ENCODE results near the gene FGF22.
"Not testable (repeated sequence)": the region's sequence is repeated elsewhere in the genome, so short reads cannot be mapped to it uniquely, and the experiment has no call there.

The FGF22 gene

DNA sequence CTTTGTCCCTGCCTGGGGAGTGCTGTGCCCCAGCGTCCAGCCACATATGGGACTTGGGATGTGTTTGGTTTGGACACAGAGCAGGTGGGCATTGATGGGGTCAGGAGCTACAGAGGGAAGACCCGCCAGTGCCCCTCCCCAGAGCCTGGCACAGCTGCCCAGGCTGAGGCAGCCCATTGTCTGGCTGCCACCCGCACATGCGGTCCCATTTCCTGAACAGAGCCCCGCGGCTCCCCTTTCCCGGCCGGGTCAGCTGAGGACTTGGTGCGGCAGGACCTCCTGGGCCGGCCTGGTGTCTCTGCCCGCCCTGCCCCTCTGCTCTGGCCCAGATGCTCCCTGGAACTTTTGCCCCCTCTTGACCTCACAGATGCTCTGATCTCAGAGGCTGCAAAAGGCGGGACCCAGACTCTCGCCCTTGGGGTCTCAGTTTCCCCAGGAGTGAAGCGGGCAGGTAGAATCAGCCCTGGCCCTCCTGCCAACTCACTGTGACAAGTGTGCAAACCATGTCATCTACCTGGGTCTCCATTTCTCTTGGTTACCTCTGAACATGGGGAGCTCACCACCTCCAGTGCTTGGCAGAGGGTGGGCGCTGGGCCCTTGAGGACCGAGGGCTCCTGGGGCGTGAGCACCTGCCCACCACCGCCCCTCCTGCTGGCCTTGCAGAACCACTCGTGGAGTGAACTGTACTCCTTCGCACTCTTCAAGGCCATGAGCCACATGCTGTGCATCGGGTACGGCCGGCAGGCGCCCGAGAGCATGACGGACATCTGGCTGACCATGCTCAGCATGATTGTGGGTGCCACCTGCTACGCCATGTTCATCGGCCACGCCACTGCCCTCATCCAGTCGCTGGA, 32.2 kb upstream of the FGF22 start:
- DNase-seq, result no peak

DNA sequence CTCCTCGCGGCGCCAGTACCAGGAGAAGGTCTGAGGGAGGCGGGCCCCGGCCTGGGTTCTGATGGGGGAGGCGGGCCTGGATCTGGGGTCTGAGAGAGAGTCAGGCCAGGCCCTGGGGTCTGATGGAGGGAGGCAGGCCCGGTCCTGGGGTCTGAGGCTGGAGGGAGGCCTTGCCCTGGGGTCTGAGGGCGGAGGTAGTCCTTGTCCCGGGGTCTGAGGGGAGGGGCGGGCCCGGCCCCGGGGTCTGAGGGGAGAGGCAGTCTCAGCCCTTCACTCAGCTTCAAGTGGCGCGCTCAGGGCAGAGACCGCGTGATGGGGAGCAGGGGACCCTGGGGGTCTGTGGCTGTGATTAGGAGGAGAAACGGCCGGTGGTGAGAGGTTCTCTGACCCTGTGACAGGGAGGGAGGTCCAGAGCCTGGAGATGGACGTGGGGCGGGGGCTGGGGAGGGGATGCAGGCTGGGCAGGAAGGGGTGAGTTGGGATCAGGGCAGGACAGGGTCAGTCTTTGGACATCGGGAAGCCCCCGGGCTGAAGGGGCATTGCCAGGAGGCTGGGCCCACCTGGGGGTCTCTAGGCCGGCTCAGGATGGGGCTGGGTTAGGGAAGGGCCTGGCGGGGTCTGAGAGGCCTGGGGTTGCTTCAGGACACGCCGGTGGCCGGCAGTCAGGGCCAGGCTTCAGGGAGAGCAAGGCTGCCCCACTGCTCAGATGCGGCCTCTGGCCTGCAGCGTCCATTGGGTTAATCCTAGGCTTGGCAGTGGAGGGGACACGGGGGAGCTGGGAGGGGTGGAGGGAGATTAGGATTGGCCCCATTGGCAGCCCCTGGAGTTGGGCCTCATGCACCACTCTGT, 31.3 kb upstream of the FGF22 start:
- DNase-seq, result no peak

DNA sequence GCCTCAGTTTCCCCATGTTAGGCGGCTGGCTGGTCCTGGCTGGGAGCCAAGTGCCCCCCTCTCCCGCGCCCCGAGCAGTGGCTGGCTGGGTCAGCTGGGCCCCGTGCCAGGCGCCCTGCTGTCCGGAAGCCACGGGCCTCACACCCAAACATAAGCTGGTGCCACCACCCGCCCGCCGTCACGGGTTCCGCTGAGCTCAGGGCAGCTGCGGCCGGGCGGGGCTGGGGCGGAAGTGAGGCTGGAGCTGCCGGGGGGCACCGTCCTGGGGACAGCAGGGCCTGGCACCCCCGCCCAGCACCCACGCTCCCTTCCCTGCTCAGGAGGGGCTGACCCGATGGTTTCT, 30.7 kb upstream of the FGF22 start:
- no peak for DNase-seq

DNA sequence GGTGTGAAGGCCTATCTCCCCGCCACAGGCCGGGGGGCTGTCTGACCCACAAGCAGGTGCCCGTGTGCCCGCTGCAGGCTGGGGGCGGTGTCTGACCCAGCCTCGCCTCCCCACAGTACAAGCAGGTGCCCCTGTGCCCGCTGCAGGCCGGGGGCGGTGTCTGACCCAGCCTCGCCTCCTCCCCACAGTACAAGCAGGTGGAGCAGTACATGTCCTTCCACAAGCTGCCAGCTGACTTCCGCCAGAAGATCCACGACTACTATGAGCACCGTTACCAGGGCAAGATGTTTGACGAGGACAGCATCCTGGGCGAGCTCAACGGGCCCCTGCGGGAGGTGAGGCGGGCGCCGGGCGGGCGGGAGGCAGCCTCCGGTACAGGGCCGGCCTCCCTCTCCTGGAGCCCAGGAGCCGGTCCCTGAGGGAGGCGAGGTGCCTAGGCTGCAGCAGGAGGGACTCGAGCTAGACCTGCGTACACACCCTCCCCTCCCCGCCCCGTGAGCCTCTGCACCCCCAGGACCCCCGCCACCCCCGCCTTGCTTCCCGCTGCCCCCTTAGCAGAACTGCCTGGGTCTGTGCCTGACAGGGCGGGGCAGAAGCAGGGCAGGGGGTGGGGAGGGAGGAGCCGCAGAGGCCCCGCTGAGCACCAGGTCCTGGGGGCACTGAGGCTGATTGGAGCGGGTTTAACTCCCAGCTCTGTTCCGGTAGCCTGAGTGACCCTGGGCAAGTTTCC, 29.4 kb upstream of the FGF22 start:
- DNase-seq, result no peak

DNA sequence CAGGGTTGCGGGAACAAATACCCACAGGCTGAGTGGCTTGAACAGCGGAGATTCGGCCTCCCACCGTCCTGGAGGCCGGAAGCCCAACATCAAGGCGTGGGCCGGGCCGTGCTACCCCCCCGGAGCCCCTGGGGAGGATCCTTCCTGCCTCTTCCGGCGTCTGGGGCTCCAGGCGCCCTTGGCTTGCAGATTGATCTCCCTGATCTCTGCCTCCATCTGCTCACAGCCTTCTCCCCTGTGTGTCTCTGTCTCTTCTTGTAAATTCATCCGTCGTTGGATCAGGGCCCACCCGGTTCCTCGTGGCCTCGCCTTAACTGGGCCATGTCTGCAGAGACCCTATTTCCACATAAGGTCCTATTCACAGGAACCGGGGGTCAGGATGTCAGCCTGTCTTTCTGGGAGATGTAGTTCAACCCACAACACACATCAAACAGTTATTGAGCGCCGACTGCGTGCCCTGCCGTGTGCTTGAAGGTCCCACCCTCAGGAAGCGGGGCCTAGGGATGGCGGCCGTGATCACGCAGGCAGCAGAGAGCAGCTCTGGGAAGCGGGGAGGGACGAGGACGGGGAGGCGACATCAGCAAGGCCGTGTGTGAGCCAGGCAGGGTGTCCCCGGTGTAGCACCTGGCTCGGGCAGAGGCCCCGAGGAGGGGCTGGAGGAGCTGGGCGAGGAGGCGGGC, 28.7 kb upstream of the FGF22 start:
- no peak for DNase-seq

DNA sequence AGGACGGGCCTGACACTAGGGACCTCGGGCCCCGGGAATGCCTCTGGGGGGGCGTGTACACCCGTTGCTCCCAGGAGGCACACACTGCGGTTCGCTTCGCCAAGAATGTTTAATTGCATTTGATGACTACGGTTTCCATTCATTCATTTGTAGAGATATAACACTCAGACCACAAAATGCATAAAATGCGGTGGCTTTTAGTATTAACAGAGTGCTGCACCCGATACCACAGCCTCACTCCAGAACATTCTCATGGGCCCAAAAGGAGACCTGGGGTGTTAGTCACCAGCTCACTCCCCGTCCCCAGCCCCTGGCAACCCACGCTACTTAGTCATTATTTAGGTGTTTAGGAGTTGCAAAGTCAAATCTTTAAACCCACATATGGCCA, 28.2 kb upstream of the FGF22 start:
- peak; percentile 24 for DNase-seq

DNA sequence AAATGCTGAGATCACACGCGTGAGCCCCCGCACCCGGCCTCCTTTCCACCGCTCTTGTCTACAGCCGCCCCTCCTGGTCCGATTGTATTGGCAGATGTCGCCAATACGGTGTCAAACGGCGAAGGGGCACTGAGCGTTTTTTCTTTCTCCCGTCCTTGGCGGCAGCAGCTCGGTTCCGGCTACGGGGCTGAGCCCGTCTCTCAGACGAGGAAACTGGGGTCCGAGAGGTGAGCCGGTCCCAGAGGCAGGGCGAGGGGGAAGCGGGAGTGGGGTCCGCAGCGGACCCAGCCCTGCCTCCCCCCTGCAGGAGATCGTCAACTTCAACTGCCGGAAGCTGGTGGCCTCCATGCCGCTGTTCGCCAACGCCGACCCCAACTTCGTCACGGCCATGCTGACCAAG, 26.7 kb upstream of the FGF22 start:
- no peak for DNase-seq

DNA sequence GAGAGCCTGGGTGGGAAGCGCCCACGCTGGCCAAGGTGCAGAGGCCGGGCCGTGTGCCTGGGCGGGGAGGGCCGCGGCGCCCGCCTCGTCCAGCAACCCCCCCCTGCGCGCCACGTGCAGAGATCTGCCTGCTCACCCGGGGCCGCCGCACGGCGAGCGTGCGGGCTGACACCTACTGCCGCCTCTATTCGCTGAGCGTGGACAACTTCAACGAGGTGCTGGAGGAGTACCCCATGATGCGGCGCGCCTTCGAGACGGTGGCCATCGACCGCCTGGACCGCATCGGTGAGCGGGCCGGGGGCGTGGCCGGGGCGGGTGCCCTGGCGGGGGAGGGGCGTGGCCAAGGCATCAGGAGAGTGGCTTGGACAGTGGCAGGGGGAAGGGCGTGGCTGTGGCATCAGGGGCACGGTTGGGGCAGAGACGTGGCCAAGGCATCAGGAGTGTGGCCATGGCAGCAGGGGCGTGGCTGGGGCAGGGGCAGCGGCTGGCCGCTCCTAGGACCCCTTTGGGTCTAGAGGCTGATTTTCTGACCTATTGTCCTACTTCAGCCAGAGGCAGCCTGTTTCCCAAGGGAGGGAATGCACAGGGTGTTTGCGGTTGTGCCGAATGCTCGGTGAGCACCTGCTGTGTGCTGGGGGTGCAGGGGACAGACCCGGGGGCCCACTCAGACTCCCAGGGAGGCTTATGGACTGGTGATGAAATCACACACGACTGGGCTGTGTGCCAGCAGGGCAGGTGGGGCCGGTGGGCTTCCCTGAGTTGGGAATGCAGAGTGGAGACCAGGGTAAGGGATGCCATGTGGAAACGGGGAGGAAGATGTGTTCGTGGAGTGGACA, 25.7 kb upstream of the FGF22 start:
- DNase-seq, result no peak

DNA sequence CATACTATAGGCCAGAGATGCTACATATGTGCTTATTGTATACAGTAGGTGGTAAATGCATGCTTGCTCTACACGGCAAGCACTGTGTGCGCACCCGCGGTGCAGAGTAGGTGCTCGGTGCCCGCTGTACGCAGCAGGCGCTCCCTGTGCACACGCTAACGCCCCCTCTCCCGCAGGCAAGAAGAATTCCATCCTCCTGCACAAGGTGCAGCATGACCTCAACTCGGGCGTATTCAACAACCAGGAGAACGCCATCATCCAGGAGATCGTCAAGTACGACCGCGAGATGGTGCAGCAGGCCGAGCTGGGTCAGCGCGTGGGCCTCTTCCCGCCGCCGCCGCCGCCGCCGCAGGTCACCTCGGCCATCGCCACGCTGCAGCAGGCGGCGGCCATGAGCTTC, 24.1 kb upstream of the FGF22 start:
- no peak for DNase-seq

DNA sequence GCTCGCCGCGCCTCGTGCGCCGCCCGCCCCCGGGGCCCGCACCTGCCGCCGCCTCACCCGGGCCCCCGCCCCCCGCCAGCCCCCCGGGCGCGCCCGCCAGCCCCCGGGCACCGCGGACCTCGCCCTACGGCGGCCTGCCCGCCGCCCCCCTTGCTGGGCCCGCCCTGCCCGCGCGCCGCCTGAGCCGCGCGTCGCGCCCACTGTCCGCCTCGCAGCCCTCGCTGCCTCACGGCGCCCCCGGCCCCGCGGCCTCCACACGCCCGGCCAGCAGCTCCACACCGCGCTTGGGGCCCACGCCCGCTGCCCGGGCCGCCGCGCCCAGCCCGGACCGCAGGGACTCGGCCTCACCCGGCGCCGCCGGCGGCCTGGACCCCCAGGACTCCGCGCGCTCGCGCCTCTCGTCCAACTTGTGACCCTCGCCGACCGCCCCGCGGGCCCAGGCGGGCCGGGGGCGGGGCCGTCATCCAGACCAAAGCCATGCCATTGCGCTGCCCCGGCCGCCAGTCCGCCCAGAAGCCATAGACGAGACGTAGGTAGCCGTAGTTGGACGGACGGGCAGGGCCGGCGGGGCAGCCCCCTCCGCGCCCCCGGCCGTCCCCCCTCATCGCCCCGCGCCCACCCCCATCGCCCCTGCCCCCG, 23.5 kb upstream of the FGF22 start:
- no peak for DNase-seq

DNA sequence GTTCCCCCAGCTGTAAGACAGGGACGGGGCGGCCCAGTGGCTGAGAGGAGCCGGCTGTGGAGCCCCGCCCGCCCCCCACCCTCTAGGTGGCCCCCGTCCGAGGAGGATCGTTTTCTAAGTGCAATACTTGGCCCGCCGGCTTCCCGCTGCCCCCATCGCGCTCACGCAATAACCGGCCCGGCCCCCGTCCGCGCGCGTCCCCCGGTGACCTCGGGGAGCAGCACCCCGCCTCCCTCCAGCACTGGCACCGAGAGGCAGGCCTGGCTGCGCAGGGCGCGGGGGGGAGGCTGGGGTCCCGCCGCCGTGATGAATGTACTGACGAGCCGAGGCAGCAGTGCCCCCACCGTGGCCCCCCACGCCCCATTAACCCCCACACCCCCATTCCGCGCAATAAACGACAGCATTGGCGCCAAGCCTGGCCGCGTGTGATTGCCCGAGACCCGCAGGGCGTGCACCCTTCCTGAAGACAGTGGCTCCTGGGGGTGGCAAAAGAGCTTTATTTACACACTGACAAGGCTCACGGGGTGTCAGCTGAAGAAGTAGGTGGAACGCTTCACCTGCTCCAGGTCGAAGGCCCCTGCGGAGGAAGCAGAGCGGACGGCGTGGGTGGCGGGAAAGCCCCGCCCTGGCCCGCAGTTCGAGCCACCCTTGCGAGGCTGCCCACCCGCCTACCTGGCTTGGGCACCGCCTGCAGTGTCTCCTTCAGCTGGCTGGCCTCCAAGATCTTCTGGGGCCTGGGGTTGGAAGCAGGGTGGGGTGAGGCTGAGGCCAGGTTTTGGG, 22.7 kb upstream of the FGF22 start:
- no peak for DNase-seq

DNA sequence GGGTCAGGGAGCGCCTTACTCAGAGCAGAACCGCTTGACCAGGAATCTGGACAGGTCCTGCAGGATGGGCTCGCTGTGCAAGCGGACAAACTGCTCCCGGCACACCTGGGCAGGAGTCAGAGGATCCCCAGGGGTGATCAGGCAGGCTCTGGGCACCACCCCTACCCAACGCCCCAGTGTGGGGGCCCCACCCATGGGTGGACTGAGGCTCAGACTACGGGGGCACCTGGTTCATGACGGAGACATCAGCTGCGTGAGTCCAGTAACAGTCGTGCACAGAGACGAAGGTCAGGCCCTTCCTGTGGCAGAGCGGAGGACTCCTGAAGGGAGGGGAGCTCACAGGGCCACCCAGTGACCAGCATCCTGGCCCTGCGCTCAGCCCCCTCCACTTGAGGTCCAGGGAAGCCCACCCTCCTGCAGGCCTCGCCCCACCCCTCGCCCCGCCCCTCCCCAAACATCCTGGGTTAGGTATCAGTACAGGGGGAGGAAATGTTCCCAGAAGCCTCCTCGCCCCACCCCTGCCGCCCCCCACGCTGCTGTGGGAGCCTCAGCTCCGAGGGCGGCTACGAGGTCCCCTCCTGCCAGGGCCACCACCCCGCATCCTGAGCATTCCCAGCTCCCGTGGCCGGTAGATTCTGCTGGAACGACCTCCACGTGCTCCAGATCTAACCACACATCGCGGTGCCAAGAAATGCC, 22.0 kb upstream of the FGF22 start:
- DNase-seq, result no peak

DNA sequence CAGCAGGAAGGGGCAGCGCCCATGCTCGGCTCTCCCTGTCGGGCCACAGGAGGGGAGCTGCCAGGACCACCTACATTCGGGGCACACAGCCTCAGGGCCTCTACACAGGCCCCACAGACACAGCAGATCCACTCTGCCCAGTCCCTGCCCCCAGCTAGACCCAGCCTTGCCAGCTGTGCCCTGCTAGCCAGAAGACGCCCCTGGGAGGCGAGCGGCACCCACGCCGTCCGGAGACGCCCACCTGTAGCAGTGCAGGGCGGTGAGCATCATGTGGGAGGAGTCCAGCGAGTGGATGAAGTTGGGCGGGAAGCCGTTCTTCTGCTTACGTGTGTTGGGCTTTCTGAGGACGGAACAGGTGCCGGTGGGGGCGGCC, 21.4 kb upstream of the FGF22 start:
- DNase-seq, result no peak

DNA sequence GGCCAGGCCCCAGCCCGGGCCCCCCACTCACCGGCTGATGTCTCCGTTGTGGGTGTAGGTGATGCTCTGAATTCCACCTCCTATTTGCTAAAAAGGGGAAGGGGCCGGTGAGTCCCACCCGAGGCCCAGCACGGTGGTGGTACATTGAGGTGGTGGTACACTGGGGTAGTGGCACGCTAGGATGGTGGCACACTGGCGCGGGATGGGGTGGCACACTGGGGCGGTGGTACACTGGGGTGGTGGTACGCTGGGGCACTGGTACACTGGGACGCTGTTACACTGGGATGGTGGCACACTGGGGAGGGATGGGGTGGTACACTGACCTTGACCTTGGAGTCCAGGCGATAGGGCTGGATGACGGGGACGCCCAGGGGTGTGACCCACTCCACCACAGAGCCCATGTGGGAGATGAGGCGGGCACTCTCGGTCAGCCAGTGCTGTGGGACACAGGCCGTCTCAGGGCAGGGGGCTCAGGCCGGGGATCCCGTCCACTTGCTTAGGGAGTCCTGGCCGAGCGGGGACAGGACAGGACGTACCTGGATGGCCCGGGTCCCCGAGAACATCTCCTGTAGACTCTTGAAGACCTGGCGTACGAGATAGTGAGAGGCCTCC, 20.9 kb upstream of the FGF22 start:
- DNase-seq, result no peak

DNA sequence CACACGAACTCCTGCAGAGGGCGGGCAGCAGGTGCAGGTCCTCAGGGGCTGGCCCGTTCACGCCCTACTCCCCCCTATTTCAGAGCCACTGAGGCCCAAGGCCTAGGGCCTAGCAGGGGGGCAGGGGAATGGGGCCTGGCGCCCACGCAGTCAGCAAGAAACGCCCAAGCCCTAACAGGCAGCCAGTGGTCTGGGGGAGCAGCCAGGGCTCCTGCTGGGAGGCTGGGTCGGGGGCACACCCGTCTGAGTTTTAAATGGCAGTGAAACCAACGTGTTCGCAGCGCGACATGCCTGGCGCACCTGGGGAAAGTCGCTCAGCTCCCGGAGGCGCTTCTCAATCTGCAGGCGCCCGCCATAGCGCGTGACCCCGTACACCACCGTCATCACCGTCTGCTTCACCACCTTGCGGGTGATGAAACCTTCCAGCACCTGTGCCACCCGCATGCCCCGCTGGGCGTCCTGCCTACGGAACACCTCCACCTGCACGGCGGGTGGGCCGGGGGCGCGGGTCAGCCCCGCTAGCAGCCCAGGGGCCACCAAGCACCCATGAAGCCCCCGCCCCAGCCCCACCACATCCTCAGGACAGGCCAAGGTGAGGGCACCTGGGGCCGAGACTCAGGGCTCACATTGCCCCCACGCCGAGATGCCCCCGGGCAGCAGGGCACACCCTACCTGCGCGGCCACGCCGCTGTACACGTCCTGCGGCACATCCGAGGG, 20.2 kb upstream of the FGF22 start:
- no peak for DNase-seq

DNA sequence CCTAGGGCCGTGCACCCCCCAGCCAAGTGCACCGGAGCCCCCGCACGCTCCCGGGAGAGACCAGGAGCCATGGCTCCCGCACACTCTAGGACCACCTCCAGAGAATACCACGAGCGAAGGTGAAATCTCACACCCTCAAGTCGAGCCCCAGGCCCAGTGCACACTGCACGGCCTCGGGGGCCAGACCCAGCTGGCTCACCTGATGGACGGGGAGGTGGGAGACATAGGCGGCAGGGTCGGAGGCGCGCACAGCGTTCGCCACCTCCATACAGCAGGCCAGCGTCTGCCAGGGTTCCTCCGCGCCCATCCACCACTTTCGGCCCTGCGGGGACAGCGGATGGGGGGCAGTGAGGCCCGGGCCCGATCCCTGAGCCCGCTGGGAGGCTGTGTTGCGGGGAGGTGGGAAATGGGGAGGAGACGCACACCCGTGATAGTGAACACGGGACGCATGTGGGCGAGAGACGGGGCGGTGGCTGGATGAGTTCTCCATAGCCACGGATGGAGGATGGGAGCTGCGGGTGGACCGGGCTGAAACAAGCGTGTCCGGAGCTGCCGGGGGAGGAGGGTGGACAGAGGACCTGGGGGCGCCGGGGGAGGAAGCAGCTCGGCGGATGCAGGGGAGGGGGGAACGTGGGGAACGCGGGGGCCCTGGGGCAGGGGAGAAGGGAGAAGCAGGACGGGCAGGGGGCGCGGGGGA, 19.4 kb upstream of the FGF22 start:
- DNase-seq, result no peak

DNA sequence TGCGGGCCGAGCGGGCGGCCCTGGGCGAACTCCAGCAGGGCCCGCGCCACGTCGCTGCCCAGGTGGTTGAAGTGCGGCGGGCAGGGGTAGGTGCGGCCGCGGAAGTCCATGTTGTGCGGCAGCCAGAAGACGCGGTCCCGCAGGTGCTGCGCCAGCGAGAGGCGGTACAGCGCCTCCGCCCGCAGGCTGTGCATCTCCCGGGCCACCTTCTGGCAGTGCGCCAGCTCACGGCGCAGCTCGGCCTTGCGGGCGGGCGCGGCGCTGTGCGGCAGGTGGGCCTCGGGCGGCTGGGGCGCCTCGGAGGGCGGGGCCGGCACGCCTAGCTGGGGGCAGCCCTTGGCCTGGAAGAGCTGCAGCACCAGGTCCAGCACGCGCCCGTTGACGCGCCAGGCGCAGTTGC, 18.5 kb upstream of the FGF22 start:
- DNase-seq, result not testable (repeated sequence)

DNA sequence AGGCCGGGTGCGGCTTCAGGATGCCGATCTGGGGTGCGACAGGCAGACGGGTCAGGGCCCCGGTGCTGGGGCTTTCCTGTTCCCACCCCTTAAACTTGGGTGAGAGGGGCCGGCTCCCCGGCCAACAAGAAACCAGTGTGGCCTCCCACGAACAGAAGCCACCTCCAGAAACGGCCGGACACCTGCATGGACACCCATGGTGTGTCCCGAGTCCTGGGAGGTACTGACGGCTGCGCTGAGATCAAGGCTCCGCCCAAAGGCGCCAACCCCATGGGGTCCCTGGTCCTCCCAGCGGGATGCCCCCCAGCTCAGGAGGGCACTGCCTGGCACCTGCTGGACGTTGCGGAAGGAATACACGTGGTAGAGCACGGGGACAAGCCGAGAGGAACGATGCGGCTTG, 17.9 kb upstream of the FGF22 start:
- no peak for DNase-seq

Measured in NCI-H226 (cell line).